C4-2B (cell line): ENCODE data around the gene PARD3.

Experiments used
- H3K27ac ChIP-seq: fragments of 450-650 bp; 2 replicates; pipeline ENCODE4 v1.5.1; 2017
- CTCF ChIP-seq: fragments of 450-650 bp; conservative IDR thresholded peaks from 2 replicates; pipeline ENCODE4 v1.5.1; 2017; ENCODE audit warnings: mild to moderate bottlenecking
- ZFX ChIP-seq: fragments of 450-650 bp; IDR thresholded peaks from 2 replicates; pipeline ENCODE4 v1.6.1; 2017

PARD3 gene

GRCh38 chr10:34808336-34808735, 6.8 kb downstream of the PARD3 start:
- TF ChIP-seq CTCF (no peak), ZFX (no peak)

GRCh38 chr10:34804306-34804705, 10.8 kb downstream of the PARD3 start:
- no peak for TF ChIP-seq CTCF
- TF ChIP-seq ZFX: no peak
- H3K27ac ChIP-seq: no peak overlapping the region

More at GRCh38 chr10:34808336-34808735, 6.8 kb downstream of the PARD3 start:
- H3K27ac ChIP-seq: no peak overlapping the region

GRCh38 chr10:34802692-34803091, 12.4 kb downstream of the PARD3 start:
- no peak overlapping the region for H3K27ac ChIP-seq
- TF ChIP-seq CTCF (no peak), ZFX (no peak)

GRCh38 chr10:34801097-34801733, 13.9 kb downstream of the PARD3 start:
- H3K27ac ChIP-seq: no peak overlapping the region
- TF ChIP-seq ZFX (no peak), CTCF (no peak)

- TF ChIP-seq ZFX: no peak
- no peak for TF ChIP-seq CTCF
- H3K27ac ChIP-seq: no peak overlapping the region
These were observed 14.5 kb downstream of the PARD3 start for GRCh38 chr10:34800624-34801023.

- no peak for TF ChIP-seq CTCF
- TF ChIP-seq ZFX: no peak
- no peak overlapping the region for H3K27ac ChIP-seq
These were observed 16.4 kb downstream of the PARD3 start for GRCh38 chr10:34798654-34799053.

GRCh38 chr10:34797155-34797554, 17.9 kb downstream of the PARD3 start:
- no peak overlapping the region for H3K27ac ChIP-seq
- TF ChIP-seq CTCF: no peak
- TF ChIP-seq ZFX: no peak
